Neural cell (in vitro differentiated cells): ENCODE measurements around the gene AMOTL2. TPM values are rescaled to one million over a fixed set of nuclear protein-coding genes. Genes with fewer than 3 reads are reported as not detected.

Source experiments
- H2AFZ ChIP-seq: fragments of 200-600, 300-800 bp; sonication (generic), shearing (Covaris generic); 2 replicates; pipeline ENCODE4 v1.6.0; 2014; ENCODE audit warnings: low read depth, mild to moderate bottlenecking, antibody characterized with exemption, low read length, moderate library complexity
- H3F3A ChIP-seq: fragments of 200-600 bp; shearing (Covaris generic); 2 replicates; pipeline ENCODE4 v1.6.1; 2016; ENCODE audit warnings: mild to moderate bottlenecking, moderate library complexity, mixed read lengths, antibody characterized with exemption, low read length; ENCODE audit not compliant: insufficient read depth, poor library complexity, severe bottlenecking
- H3K27ac ChIP-seq: fragments of 200-600, 300-800 bp; sonication (generic), shearing (Covaris generic); 2 replicates; pipeline ENCODE4 v1.5.1; 2014; ENCODE audit warnings: mild to moderate bottlenecking, low read length, moderate library complexity
- H3K27me3 ChIP-seq: fragments of 300-800, 200-600 bp; sonication (generic), shearing (Covaris generic); 2 replicates; pipeline ENCODE4 v1.6.0; 2014; ENCODE audit warnings: mild to moderate bottlenecking, low read depth, low read length, moderate library complexity; ENCODE audit not compliant: insufficient read depth
- H3K36me3 ChIP-seq: fragments of 300-800, 200-600 bp; sonication (generic), shearing (Covaris generic); 2 replicates; pipeline ENCODE4 v1.5.1; 2014; ENCODE audit warnings: mild to moderate bottlenecking, antibody characterized with exemption, low read length, moderate library complexity; ENCODE audit not compliant: insufficient read depth
- H3K4me2 ChIP-seq: fragments of 300-800, 200-600 bp; sonication (generic), shearing (Covaris generic); 2 replicates; pipeline ENCODE4 v1.6.0; 2014; ENCODE audit warnings: mild to moderate bottlenecking, low read length
- H3K4me3 ChIP-seq: fragments of 300-800, 200-600 bp; sonication (generic), shearing (Covaris generic); 2 replicates; pipeline ENCODE4 v1.5.1; 2014; ENCODE audit warnings: mild to moderate bottlenecking, low read length, moderate library complexity
- H3K79me2 ChIP-seq: fragments of 200-600 bp; shearing (Covaris generic); replicated peaks from 2 replicates; pipeline ENCODE4 v1.6.0; 2014; ENCODE audit warnings: mild to moderate bottlenecking, low read length, moderate library complexity; ENCODE audit not compliant: insufficient read depth
- H3K9ac ChIP-seq: fragments of 300-800, 200-600 bp; sonication (generic), shearing (Covaris generic); 2 replicates; pipeline ENCODE4 v1.6.1; 2016; ENCODE audit warnings: mild to moderate bottlenecking, low read length, mixed read lengths
- H3K9me2 ChIP-seq: fragments of 200-600 bp; shearing (Covaris generic); 2 replicates; pipeline ENCODE4 v1.6.1; 2016; ENCODE audit warnings: mild to moderate bottlenecking, low read length, mixed read lengths; ENCODE audit not compliant: insufficient read depth
- H3K9me3 ChIP-seq: fragments of 200-600, 300-800 bp; sonication (generic), shearing (Covaris generic); 2 replicates; pipeline ENCODE4 v1.6.1; 2016; ENCODE audit warnings: mild to moderate bottlenecking, mixed run types, low read length, moderate library complexity, mixed read lengths
- H4K20me1 ChIP-seq: fragments of 200-600 bp; shearing (Covaris generic); 2 replicates; pipeline ENCODE4 v1.6.1; 2016; ENCODE audit warnings: mild to moderate bottlenecking, mixed run types; ENCODE audit not compliant: insufficient read depth
- CTCF ChIP-seq: fragments of 450-650 bp; IDR thresholded peaks from 2 replicates; pipeline ENCODE4 v1.5.1; 2014; ENCODE audit warnings: antibody characterized with exemption, mild to moderate bottlenecking, moderate library complexity; ENCODE audit not compliant: poor library complexity, severe bottlenecking
- EP300 ChIP-seq: fragments of 450-650 bp; conservative IDR thresholded peaks from 2 replicates; pipeline ENCODE4 v1.6.1; 2014; ENCODE audit warnings: antibody characterized with exemption, mild to moderate bottlenecking, moderate library complexity; ENCODE audit not compliant: poor library complexity, severe bottlenecking
- EZH2 ChIP-seq: fragments of 200-600, 300-800 bp; shearing (Covaris generic), sonication (generic); IDR thresholded peaks from 2 replicates; pipeline ENCODE4 v1.6.1; 2014; ENCODE audit warnings: antibody characterized with exemption, low read length, borderline replicate concordance, mild to moderate bottlenecking; ENCODE audit not compliant: insufficient read depth, poor library complexity, severe bottlenecking
- MXI1 ChIP-seq: fragments of 450-650 bp; conservative IDR thresholded peaks from 2 replicates; pipeline ENCODE4 v1.6.1; 2014; ENCODE audit warnings: antibody characterized with exemption, mild to moderate bottlenecking; ENCODE audit not compliant: poor library complexity, severe bottlenecking
- POLR2AphosphoS5 ChIP-seq: IDR thresholded peaks from 2 replicates; pipeline ENCODE4 v1.6.1; 2012
- RAD21 ChIP-seq: fragments of 450-650 bp; conservative IDR thresholded peaks from 2 replicates; pipeline ENCODE4 v1.6.1; 2014; ENCODE audit warnings: antibody characterized with exemption, mild to moderate bottlenecking, moderate library complexity
- REST ChIP-seq: IDR thresholded peaks from 2 replicates; pipeline ENCODE4 v1.6.1; 2012; ENCODE audit warnings: borderline replicate concordance
- SMC3 ChIP-seq: fragments of 450-650 bp; conservative IDR thresholded peaks from 2 replicates; pipeline ENCODE4 v1.6.1; 2014; ENCODE audit warnings: antibody characterized with exemption, mild to moderate bottlenecking, moderate library complexity; ENCODE audit not compliant: poor library complexity
- TAF1 ChIP-seq: IDR thresholded peaks from 2 replicates; pipeline ENCODE4 v1.6.1; 2012; ENCODE audit warnings: low read depth
- polyA plus RNA-seq: library from polyadenylated mRNA; depleted of rRNA; stranded (reverse); fragments of >200 nt; gene quantifications from 2 replicates; pipeline ENCODE4 v1.2.3, GENCODE V29; 2014

The AMOTL2 gene
- polyA plus RNA-seq, 1 donor from 2014 or later, result 30.1 TPM

DNA sequence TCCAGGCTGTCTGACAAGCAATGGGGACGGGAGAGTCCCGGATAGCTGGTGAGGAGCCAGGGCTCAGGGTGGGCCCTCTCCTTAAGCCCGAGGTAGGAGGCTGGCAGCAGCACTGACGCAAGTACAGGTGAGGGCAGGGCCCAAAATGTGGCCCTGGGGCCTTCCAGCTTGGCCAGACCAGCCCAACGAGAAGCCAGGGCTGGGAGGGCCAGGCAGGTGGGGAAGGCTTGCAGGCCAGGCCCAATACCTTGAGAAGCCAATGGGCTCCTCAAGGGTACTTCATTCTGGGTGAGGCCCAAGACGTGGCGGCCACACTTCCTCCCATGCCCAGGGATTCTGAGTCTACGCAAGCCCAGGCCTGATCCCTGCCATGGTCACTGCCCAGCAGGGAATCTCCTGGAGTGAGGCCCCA lies 37.2 kb downstream of the AMOTL2 start:
- Histone ChIP-seq H2AFZ (no peak overlapping the region), H3K4me3 (no peak overlapping the region), H3K9ac (no peak overlapping the region), H3K79me2 (no peaks in the 10 kb centered on the region), H3K4me2 (no peak overlapping the region), H3K36me3 (no peaks in the 10 kb centered on the region), H3K27me3 (no peaks in the 10 kb centered on the region), H3K9me3 (no peaks in the 10 kb centered on the region), H4K20me1 (no peaks in the 10 kb centered on the region), H3F3A (no peaks in the 10 kb centered on the region), H3K9me2 (no peaks in the 10 kb centered on the region), H3K27ac (no peak overlapping the region)
- TF ChIP-seq SMC3, result no peak

DNA sequence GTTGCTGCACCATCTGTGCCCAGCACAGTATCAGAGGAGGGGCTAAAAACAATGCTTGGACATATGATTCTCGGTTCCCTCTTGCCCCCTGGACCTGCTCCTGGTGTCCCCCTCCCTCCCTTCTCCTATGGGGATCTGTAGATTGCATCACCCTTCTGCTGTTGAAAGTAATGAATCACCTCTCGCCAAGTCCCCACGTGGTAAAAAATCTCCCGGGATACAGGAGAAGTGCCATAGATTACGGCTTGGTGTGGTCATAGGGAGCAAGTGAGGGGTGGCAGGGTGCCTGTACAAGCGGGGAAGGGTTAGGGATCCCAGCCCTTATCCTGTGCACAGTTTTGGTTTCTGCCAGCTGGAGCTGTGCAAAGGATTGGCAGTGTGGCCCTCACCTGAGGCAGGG lies 37.7 kb downstream of the AMOTL2 start:
- H3K27ac ChIP-seq, result no peak overlapping the region
- H3F3A ChIP-seq, result no peaks in the 10 kb centered on the region
- no peaks in the 10 kb centered on the region for H3K27me3 ChIP-seq

More for the DNA sequence above, 37.7 kb downstream of the AMOTL2 start:
- no peaks in the 10 kb centered on the region for H3K36me3 ChIP-seq
- H3K9ac ChIP-seq, result no peak overlapping the region
- no peak overlapping the region for H3K4me3 ChIP-seq
- H3K9me2 ChIP-seq, result no peaks in the 10 kb centered on the region
- H3K79me2 ChIP-seq, result no peaks in the 10 kb centered on the region
- TF ChIP-seq RAD21 (no peak), REST (no peak), EZH2 (no peak), TAF1 (no peak), POLR2AphosphoS5 (no peak), CTCF (no peak), MXI1 (no peak), EP300 (no peak), SMC3 (no peak)
- no peak overlapping the region for H2AFZ ChIP-seq
- H4K20me1 ChIP-seq, result no peaks in the 10 kb centered on the region
- no peak overlapping the region for H3K4me2 ChIP-seq
- H3K9me3 ChIP-seq, result no peaks in the 10 kb centered on the region
